Smooth muscle cell (in vitro differentiated cells): ENCODE data around the gene DOCK9. TPM values are rescaled to one million over a fixed set of nuclear protein-coding genes. Genes with fewer than 3 reads are reported as not detected.

Experiments
- DNase-seq: peaks from one replicate; lab custom pipeline; 2025; ENCODE audit not compliant: unreplicated experiment; lab: John Stamatoyannopoulos, UW
- H2AFZ ChIP-seq: fragments of 200-600 bp; sonication (generic); 2 replicates; pipeline ENCODE4 v1.6.0; 2016; ENCODE audit warnings: antibody characterized with exemption, low read depth, mild to moderate bottlenecking
- H3F3A ChIP-seq: fragments of 200-600 bp; sonication (generic); 2 replicates; pipeline ENCODE4 v1.6.0; 2017; ENCODE audit warnings: antibody characterized with exemption, low read depth
- H3K27ac ChIP-seq: fragments of 200-600 bp; sonication (generic); 2 replicates; pipeline ENCODE4 v1.5.1; 2016; ENCODE audit warnings: low read depth, mild to moderate bottlenecking
- H3K27me3 ChIP-seq: fragments of 200-600 bp; sonication (generic); 2 replicates; pipeline ENCODE4 v1.6.1; 2016; ENCODE audit warnings: low read depth, mild to moderate bottlenecking
- H3K36me3 ChIP-seq: fragments of 200-600 bp; sonication (generic); 2 replicates; pipeline ENCODE4 v1.5.1; 2016; ENCODE audit warnings: low read depth
- H3K4me1 ChIP-seq: fragments of 200-600 bp; sonication (generic); 2 replicates; pipeline ENCODE4 v1.5.1; 2016; ENCODE audit warnings: low read depth
- H3K4me2 ChIP-seq: fragments of 200-600 bp; sonication (generic); 2 replicates; pipeline ENCODE4 v1.6.0; 2016; ENCODE audit warnings: mild to moderate bottlenecking
- H3K4me3 ChIP-seq: fragments of 200-600 bp; sonication (generic); 2 replicates; pipeline ENCODE4 v1.5.1; 2016; ENCODE audit warnings: mild to moderate bottlenecking
- H3K79me2 ChIP-seq: fragments of 200-600 bp; sonication (generic); 2 replicates; pipeline ENCODE4 v1.6.0; 2016; ENCODE audit warnings: low read depth, mild to moderate bottlenecking
- H3K9ac ChIP-seq: fragments of 200-600 bp; sonication (generic); 2 replicates; pipeline ENCODE4 v1.6.0; 2016; ENCODE audit warnings: low read depth
- H3K9me3 ChIP-seq: fragments of 200-600 bp; sonication (generic); replicated peaks from 2 replicates; pipeline ENCODE4 v1.5.1; 2016; ENCODE audit warnings: low read depth
- H4K20me1 ChIP-seq: fragments of 200-600 bp; sonication (generic); 2 replicates; pipeline ENCODE4 v1.6.0; 2016; ENCODE audit warnings: low read depth
- WGBS: methylation state at CpG from one replicate; pipeline ENCODE4 v1.1.7; 2016; ENCODE audit warnings: low lambda C conversion rate; 5-methylcytosine and 5-hydroxymethylcytosine counted together
- polyA plus RNA-seq: library from polyadenylated mRNA; unstranded; fragments of >200 nt; fragmentation: Nextera tagmentation; extraction: Ambion mirVana; gene quantifications from 2 replicates; pipeline ENCODE4 v1.2.1, GENCODE V29; 2016
- total RNA-seq: library from RNA; depleted of rRNA; stranded (reverse); fragments of >200 nt; gene quantifications from 2 replicates; pipeline ENCODE4 v1.2.3, GENCODE V29; 2014
- TF ChIP-seq, protein P1 (sequence below): fragments of 200-600 bp; sonication (generic); IDR thresholded peaks from 2 replicates; pipeline ENCODE4 v1.5.1; 2017; ENCODE audit warnings: borderline replicate concordance, mild to moderate bottlenecking, antibody characterized with exemption; ENCODE audit not compliant: insufficient read depth, poor library complexity, severe bottlenecking

DOCK9 gene
- total and polyA plus RNA-seq, 2 experiments from 2014 or later = 5.7 to 25.1 TPM

DNA sequence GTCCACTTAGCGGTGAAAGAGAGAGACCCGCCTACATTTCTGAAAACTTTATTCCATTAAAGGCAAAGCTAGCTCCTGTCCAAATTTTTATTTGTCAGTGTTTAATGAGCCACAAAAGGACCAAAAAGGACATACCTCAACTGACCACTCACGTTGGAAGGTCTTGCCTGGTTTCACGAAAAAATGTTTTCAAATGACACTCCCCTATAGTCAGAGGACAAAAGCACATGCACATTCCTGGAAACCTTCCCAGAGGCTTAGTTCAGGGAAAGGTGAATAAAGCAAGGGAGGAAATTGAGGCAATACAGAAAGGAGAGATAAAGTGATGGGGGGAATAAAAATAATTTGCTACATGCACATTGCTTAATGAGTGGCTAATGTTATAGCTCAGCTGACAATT, 55.6 kb downstream of the DOCK9 start:
- H3K4me1 ChIP-seq = peaks cover 16% of the 10 kb centered on the region
- no peaks in the 10 kb centered on the region for H3K79me2 ChIP-seq
- no peaks in the 10 kb centered on the region for H3K36me3 ChIP-seq
- 92% methylated on average over 4 of the region's 4 CpGs for WGBS
- no peak overlapping the region for H2AFZ ChIP-seq
- H4K20me1 ChIP-seq = no peaks in the 10 kb centered on the region
- no peak overlapping the region for H3K4me3 ChIP-seq
- H3K9ac ChIP-seq = no peak overlapping the region
- no peak overlapping the region for H3K4me2 ChIP-seq
- no peaks in the 10 kb centered on the region for H3K9me3 ChIP-seq
- TF ChIP-seq, protein P1, sequence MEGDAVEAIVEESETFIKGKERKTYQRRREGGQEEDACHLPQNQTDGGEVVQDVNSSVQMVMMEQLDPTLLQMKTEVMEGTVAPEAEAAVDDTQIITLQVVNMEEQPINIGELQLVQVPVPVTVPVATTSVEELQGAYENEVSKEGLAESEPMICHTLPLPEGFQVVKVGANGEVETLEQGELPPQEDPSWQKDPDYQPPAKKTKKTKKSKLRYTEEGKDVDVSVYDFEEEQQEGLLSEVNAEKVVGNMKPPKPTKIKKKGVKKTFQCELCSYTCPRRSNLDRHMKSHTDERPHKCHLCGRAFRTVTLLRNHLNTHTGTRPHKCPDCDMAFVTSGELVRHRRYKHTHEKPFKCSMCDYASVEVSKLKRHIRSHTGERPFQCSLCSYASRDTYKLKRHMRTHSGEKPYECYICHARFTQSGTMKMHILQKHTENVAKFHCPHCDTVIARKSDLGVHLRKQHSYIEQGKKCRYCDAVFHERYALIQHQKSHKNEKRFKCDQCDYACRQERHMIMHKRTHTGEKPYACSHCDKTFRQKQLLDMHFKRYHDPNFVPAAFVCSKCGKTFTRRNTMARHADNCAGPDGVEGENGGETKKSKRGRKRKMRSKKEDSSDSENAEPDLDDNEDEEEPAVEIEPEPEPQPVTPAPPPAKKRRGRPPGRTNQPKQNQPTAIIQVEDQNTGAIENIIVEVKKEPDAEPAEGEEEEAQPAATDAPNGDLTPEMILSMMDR = no peak
- no peaks in the 10 kb centered on the region for H3K27me3 ChIP-seq
- no peak overlapping the region for H3K27ac ChIP-seq
- no peaks in the 10 kb centered on the region for H3F3A ChIP-seq
- no peak for DNase-seq

DNA sequence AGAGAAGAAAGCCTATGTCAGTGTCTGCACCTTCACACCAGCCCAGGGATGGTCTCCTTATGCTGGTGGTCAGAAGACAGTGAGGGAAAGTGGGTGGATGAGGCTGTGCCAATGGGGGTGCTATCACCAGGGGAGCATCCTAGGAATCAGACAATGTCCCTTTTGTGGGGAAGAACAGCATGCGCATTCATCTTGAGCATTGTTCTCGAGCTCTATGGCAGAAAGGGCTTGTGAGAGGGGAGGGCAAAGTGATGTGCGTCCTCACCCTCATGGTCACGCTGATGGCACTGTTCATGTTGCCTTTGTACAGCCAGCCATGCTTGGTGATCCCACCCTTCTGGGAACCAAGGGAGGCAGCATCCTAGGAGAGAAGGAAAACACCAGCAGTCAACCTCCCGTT, 56.1 kb downstream of the DOCK9 start:
- TF ChIP-seq, protein P1 = no peak
- WGBS = 99% methylated on average over 5 of the region's 5 CpGs
- H3K4me2 ChIP-seq = no peak overlapping the region

DNA sequence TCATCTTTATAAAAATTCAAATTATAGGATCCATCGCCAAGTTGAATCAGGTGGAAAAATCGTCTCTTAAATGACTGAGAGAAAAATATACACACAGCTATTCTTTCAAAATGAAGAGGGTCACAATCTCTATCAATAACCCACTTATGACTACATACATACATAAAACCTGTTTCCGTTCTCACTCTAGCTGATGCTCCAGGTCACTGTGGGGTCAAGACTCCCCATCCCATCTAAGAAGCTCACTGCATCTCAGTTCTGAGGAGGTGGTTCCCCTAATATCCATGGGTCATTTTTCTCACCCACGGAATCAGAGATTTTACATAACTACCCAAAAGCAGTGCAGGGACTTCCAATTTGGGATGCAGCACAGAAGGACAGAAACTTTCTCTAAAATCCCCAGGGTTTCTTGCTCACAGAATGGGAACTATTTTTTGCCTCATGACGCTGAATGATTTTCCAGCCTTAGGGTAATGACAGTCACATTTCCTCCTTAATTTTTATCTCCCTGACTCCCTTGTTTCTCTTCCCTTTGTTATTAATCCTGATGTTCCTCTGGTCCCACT, 56.8 kb downstream of the DOCK9 start:
- Histone ChIP-seq H3K27me3 (no peaks in the 10 kb centered on the region), H2AFZ (no peak overlapping the region), H3K4me1 (peaks cover 16% of the 10 kb centered on the region), H3F3A (no peaks in the 10 kb centered on the region), H3K4me2 (no peak overlapping the region), H3K27ac (no peak overlapping the region), H3K79me2 (no peaks in the 10 kb centered on the region), H4K20me1 (no peaks in the 10 kb centered on the region), H3K4me3 (no peak overlapping the region), H3K9ac (no peak overlapping the region), H3K36me3 (no peaks in the 10 kb centered on the region), H3K9me3 (no peaks in the 10 kb centered on the region)
- WGBS = 97% methylated on average over 5 of the region's 5 CpGs
- TF ChIP-seq, protein P1 = no peak
- DNase-seq = no peak

More for the DNA sequence above, 56.1 kb downstream of the DOCK9 start:
- H2AFZ ChIP-seq = no peak overlapping the region
- H3K27me3 ChIP-seq = no peaks in the 10 kb centered on the region
- H3K36me3 ChIP-seq = no peaks in the 10 kb centered on the region
- no peak overlapping the region for H3K4me3 ChIP-seq
- no peaks in the 10 kb centered on the region for H3K79me2 ChIP-seq
- H4K20me1 ChIP-seq = no peaks in the 10 kb centered on the region
- H3K9ac ChIP-seq = no peak overlapping the region
- no peaks in the 10 kb centered on the region for H3K9me3 ChIP-seq
- no peaks in the 10 kb centered on the region for H3F3A ChIP-seq
- H3K27ac ChIP-seq = no peak overlapping the region
- H3K4me1 ChIP-seq = peaks cover 16% of the 10 kb centered on the region
- no peak for DNase-seq

DNA sequence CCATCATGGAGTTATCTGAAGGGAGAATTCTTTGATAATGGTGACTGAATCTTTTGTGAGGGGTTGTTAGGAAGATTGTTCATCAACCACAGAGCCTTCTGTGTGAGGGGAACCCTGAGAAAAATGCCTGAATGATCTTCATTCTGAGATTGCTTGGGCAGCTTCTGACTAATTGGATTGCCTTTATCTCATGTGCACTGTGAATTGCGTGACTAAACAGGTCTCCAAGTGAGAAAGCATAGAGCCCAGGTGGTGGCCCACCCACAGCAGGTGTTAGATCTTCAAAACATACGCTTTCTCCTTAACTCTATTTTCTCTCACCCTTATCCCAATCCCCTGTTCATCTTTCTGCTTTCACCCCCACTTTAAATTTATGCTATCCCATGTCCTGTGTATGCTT, 58.3 kb downstream of the DOCK9 start:
- no peaks in the 10 kb centered on the region for H3K79me2 ChIP-seq
- H2AFZ ChIP-seq = no peak overlapping the region
- H3K4me2 ChIP-seq = no peak overlapping the region
- TF ChIP-seq, protein P1 = no peak
- no peak overlapping the region for H3K27ac ChIP-seq
- H3K4me3 ChIP-seq = no peak overlapping the region
- H3K27me3 ChIP-seq = no peaks in the 10 kb centered on the region
- DNase-seq = no peak
- H3K9ac ChIP-seq = no peak overlapping the region
- peaks cover 16% of the 10 kb centered on the region for H3K4me1 ChIP-seq
- no peaks in the 10 kb centered on the region for H3F3A ChIP-seq
- H4K20me1 ChIP-seq = no peaks in the 10 kb centered on the region
- WGBS = 86% methylated on average over 2 of the region's 2 CpGs
- H3K9me3 ChIP-seq = no peaks in the 10 kb centered on the region
- H3K36me3 ChIP-seq = no peaks in the 10 kb centered on the region
